ENCODE data around the gene BTN2A1. TPM values are rescaled to one million over a fixed set of nuclear protein-coding genes. Genes with fewer than 3 reads are reported as not detected.

The BTN2A1 gene
- polyA plus RNA-seq, 1 of the 3 experiments (the other 2 are of a cell fraction), result 21.2 TPM

- no peak for DNase-seq
- Histone ChIP-seq H3K4me1 (ENCODE audit: control insufficient read depth in 1 of 2, insufficient read depth in 2 of 2, low read depth in 1 of 2, low read length in 1 of 2) (peaks cover 4 to 18% of the 10 kb centered on the region in 2 experiments; a peak in 1 of 4 replicates), H3K27me3 (ENCODE audit: insufficient read depth) (no peaks in the 10 kb centered on the region), H3K9me2 (no peaks in the 10 kb centered on the region), H4K20me1 (ENCODE audit: insufficient read depth) (no peaks in the 10 kb centered on the region), H3K36me3 (replicated peaks in 1 of 2; ENCODE audit: control insufficient read depth in 1 of 2, insufficient read depth in 2 of 2, low read length in 1 of 2) (peaks cover 4 to 14% of the 10 kb centered on the region in 2 experiments), H3K27ac (ENCODE audit: low read depth in 2 of 2, low read length in 1 of 2) (no peak overlapping the region), H2AFZ (ENCODE audit: low read depth) (no peak overlapping the region), H3K9me3 (no peaks in the 10 kb centered on the region), H3K79me2 (ENCODE audit: insufficient read depth) (peaks cover 25% of the 10 kb centered on the region), H3K4me3 (ENCODE audit: low read depth in 2 of 2, low read length in 1 of 2) (no peak overlapping the region), H3K4me2 (no peak overlapping the region), H3K9ac (no peak overlapping the region), H3F3A (replicated peaks; ENCODE audit: insufficient read depth) (no peaks in the 10 kb centered on the region)
- TF ChIP-seq GABPA (IDR thresholded peaks at IDR 0.05; ENCODE audit: low read depth) (no peak), YY1 (IDR thresholded peaks at IDR 0.05; ENCODE audit: low read depth) (no peak), USF2 (IDR thresholded peaks at IDR 0.05; ENCODE audit: borderline replicate concordance, low read depth, low read length) (no peak), USF1 (IDR thresholded peaks at IDR 0.05; ENCODE audit: borderline replicate concordance, low read depth) (no peak), RXRA (IDR thresholded peaks at IDR 0.05; ENCODE audit: borderline replicate concordance, low read depth) (no peak), EP300 (IDR thresholded peaks at IDR 0.05; ENCODE audit: borderline replicate concordance in 1 of 2, low read depth in 1 of 2, low read length in 1 of 2) (no peak), RCOR1 (IDR thresholded peaks at IDR 0.05; ENCODE audit: low read length) (no peak), TCF12 (IDR thresholded peaks at IDR 0.05) (no peak), REST (IDR thresholded peaks at IDR 0.05; ENCODE audit: low read depth, low read length) (no peak), GATA2 (CRISPR knock-in tag; IDR thresholded peaks at IDR 0.05) (no peak), SIN3A (IDR thresholded peaks at IDR 0.05; ENCODE audit: borderline replicate concordance, low read depth, low read length) (no peak), CTCF (IDR thresholded peaks at IDR 0.05) (no peak), CHD2 (IDR thresholded peaks at IDR 0.05; ENCODE audit: low read length, partially characterized antibody) (no peak)
- ChIA-PET POLR2A (no interaction called here), CTCF (no interaction called here)
- WGBS (ENCODE audit: low lambda C conversion rate), result 81% methylated on average over 3 of the region's 3 CpGs
These were observed 2.3 kb upstream of the BTN2A1 start for GRCh38 chr6:26455357-26455970.
